Measurements from ENCODE around the gene DNAJC16. TPM values are rescaled to one million over a fixed set of nuclear protein-coding genes. Genes with fewer than 3 reads are reported as not detected.

The DNAJC16 gene
- polyA plus RNA-seq, 1 donor (not counting 4 experiments of a cell fraction or from before 2014, with no cell fraction given) = 13.7 TPM

GRCh38 chr1:15620902-15621682 lies 94.4 kb downstream of the DNAJC16 start:
- Histone ChIP-seq H3K4me3 (ENCODE audit: control insufficient read depth in 2 of 3, extremely low read depth in 1 of 3, insufficient read depth in 2 of 3, low read depth in 1 of 3, low read length in 3 of 3) (no peak overlapping the region), H3K27me3 (ENCODE audit: control insufficient read depth, extremely low read depth, insufficient read depth, low read length) (no peaks in the 10 kb centered on the region), H3K9ac (ENCODE audit: control insufficient read depth, extremely low read depth, insufficient read depth, low read length) (no peak overlapping the region), H3K9me3 (ENCODE audit: control insufficient read depth, low read depth, low read length) (no peaks in the 10 kb centered on the region), H3K36me3 (ENCODE audit: control insufficient read depth in 2 of 2, extremely low read depth in 1 of 2, insufficient read depth in 2 of 2, low read length in 2 of 2) (peaks cover 0 to 8% of the 10 kb centered on the region in 2 experiments), H3K79me2 (ENCODE audit: control insufficient read depth, insufficient read depth, low read length) (peaks cover 85% of the 10 kb centered on the region), H3K4me2 (ENCODE audit: control insufficient read depth, extremely low read depth, insufficient read depth, low read depth, low read length) (no peak overlapping the region), H3K27ac (ENCODE audit: control insufficient read depth, insufficient read depth, low read length) (no peak overlapping the region), H3K4me1 (ENCODE audit: control insufficient read depth, extremely low read depth, insufficient read depth, low read length) (peaks cover 23% of the 10 kb centered on the region), H2AFZ (ENCODE audit: control insufficient read depth, low read length) (no peak overlapping the region), H4K20me1 (ENCODE audit: control insufficient read depth, extremely low read depth, insufficient read depth, low read length) (peaks cover 3% of the 10 kb centered on the region), H3K9me1 (ENCODE audit: control insufficient read depth, extremely low read depth, insufficient read depth, low read length) (no peaks in the 10 kb centered on the region)
- dilution Hi-C loops (cut with MboI; ENCODE audit: extremely low pct_ligation_motif_present, low sequenced_read_pairs) = no loop called here
- no peak for DNase-seq (ENCODE audit: low read depth, low spot score)
- TF ChIP-seq CTCF (optimal IDR thresholded peaks at IDR 0.05 in 1 of 3, IDR thresholded peaks at IDR 0.05 in 1 of 3, conservative IDR thresholded peaks at IDR 0.05 in 1 of 3; ENCODE audit: extremely low read depth in 1 of 3, insufficient read depth in 2 of 3, low read length in 3 of 3) (no peak), EZH2 (IDR thresholded peaks at IDR 0.05; ENCODE audit: low read length) (no peak)
- no peak for FAIRE-seq

- H3K79me2 ChIP-seq (ENCODE audit: control insufficient read depth, insufficient read depth, low read length) = peaks cover 93% of the 10 kb centered on the region
- H3K27ac ChIP-seq (ENCODE audit: control insufficient read depth, insufficient read depth, low read length) = no peak overlapping the region
- dilution Hi-C loops (cut with MboI; ENCODE audit: extremely low pct_ligation_motif_present, low sequenced_read_pairs) = no loop called here
- peaks cover 4 to 15% of the 10 kb centered on the region in 2 experiments for H3K36me3 ChIP-seq (ENCODE audit: control insufficient read depth in 2 of 2, extremely low read depth in 1 of 2, insufficient read depth in 2 of 2, low read length in 2 of 2)
- H4K20me1 ChIP-seq (ENCODE audit: control insufficient read depth, extremely low read depth, insufficient read depth, low read length) = peaks cover 3% of the 10 kb centered on the region
- H3K9me3 ChIP-seq (ENCODE audit: control insufficient read depth, low read depth, low read length) = no peaks in the 10 kb centered on the region
- no peaks in the 10 kb centered on the region for H3K27me3 ChIP-seq (ENCODE audit: control insufficient read depth, extremely low read depth, insufficient read depth, low read length)
- H3K9ac ChIP-seq (ENCODE audit: control insufficient read depth, extremely low read depth, insufficient read depth, low read length) = no peak overlapping the region
- no peak for TF ChIP-seq EZH2 (IDR thresholded peaks at IDR 0.05; ENCODE audit: low read length)
- no peak for TF ChIP-seq CTCF (optimal IDR thresholded peaks at IDR 0.05 in 1 of 3, IDR thresholded peaks at IDR 0.05 in 1 of 3, conservative IDR thresholded peaks at IDR 0.05 in 1 of 3; ENCODE audit: extremely low read depth in 1 of 3, insufficient read depth in 2 of 3, low read length in 3 of 3)
- H3K9me1 ChIP-seq (ENCODE audit: control insufficient read depth, extremely low read depth, insufficient read depth, low read length) = no peaks in the 10 kb centered on the region
- DNase-seq (ENCODE audit: low read depth, low spot score) = no peak
- no peak for FAIRE-seq
- no peak overlapping the region for H3K4me3 ChIP-seq (ENCODE audit: control insufficient read depth in 2 of 3, extremely low read depth in 1 of 3, insufficient read depth in 2 of 3, low read depth in 1 of 3, low read length in 3 of 3)
- no peak overlapping the region for H3K4me2 ChIP-seq (ENCODE audit: control insufficient read depth, extremely low read depth, insufficient read depth, low read depth, low read length)
- H3K4me1 ChIP-seq (ENCODE audit: control insufficient read depth, extremely low read depth, insufficient read depth, low read length) = peaks cover 17% of the 10 kb centered on the region
- no peak overlapping the region for H2AFZ ChIP-seq (ENCODE audit: control insufficient read depth, low read length)
Observed at GRCh38 chr1:15621975-15622374, 95.3 kb downstream of the DNAJC16 start.

Measured in keratinocyte (primary cell).